ENCODE results near the gene ACTL6A. TPM values are rescaled to one million over a fixed set of nuclear protein-coding genes. Genes with fewer than 3 reads are reported as not detected.

ACTL6A gene
- total and polyA plus RNA-seq, 4 donors: 14.9 to 29.4 (median 24.2) TPM

- peaks cover 0 to 13% (median 4%) of the 10 kb centered on the region in 4 donors for H3K4me1 ChIP-seq (ENCODE audit: control insufficient read depth in 4 of 4, insufficient read depth in 4 of 4, low read length in 3 of 4)
- H3K9me3 ChIP-seq (ENCODE audit: control insufficient read depth in 4 of 4, low read length in 3 of 4): no peaks in the 10 kb centered on the region
- no peak overlapping the region for H3K4me3 ChIP-seq (ENCODE audit: low read depth in 1 of 3, low read length in 3 of 3)
- peaks cover 0 to 5% (median 3%) of the 10 kb centered on the region in 4 donors for H3K36me3 ChIP-seq (ENCODE audit: control insufficient read depth in 4 of 4, insufficient read depth in 3 of 4, low read depth in 1 of 4, low read length in 3 of 4)
- H3K27me3 ChIP-seq (ENCODE audit: control insufficient read depth in 4 of 4, insufficient read depth in 4 of 4, low read length in 3 of 4): no peaks in the 10 kb centered on the region
- no peak overlapping the region for H3K9ac ChIP-seq (ENCODE audit: low read depth in 1 of 2, low read length in 2 of 2)
- no peak for DNase-seq (ENCODE audit: low spot score)
- no peak overlapping the region for H3K27ac ChIP-seq (ENCODE audit: low read depth in 1 of 2, low read length in 2 of 2)
- TF ChIP-seq REST (IDR thresholded peaks at IDR 0.05): no peak
- TF ChIP-seq RXRA (IDR thresholded peaks at IDR 0.05): no peak
- no peak for TF ChIP-seq SP1 (IDR thresholded peaks at IDR 0.05)
- no peak for TF ChIP-seq HNF4G (IDR thresholded peaks at IDR 0.05)
- TF ChIP-seq HNF4A (conservative IDR thresholded peaks at IDR 0.05): no peak
- no peak for TF ChIP-seq NR2F2 (IDR thresholded peaks at IDR 0.05)
- WGBS: 98% methylated on average over 4 of the region's 4 CpGs
Observed at GRCh38 chr3:179610066-179610465, 47.3 kb downstream of the ACTL6A start.

GRCh38 chr3:179613807-179614206, 51.1 kb downstream of the ACTL6A start:
- H3K9me3 ChIP-seq (ENCODE audit: control insufficient read depth in 4 of 4, low read length in 3 of 4): no peaks in the 10 kb centered on the region
- no peak overlapping the region for H3K9ac ChIP-seq (ENCODE audit: low read depth in 1 of 2, low read length in 2 of 2)
- H3K27me3 ChIP-seq (ENCODE audit: control insufficient read depth in 4 of 4, insufficient read depth in 4 of 4, low read length in 3 of 4): no peaks in the 10 kb centered on the region
- no peak overlapping the region for H3K4me3 ChIP-seq (ENCODE audit: low read depth in 1 of 3, low read length in 3 of 3)
- DNase-seq (ENCODE audit: low spot score): no peak
- peaks cover 5 to 14% (median 10%) of the 10 kb centered on the region in 4 donors for H3K36me3 ChIP-seq (ENCODE audit: control insufficient read depth in 4 of 4, insufficient read depth in 3 of 4, low read depth in 1 of 4, low read length in 3 of 4)
- H3K4me1 ChIP-seq (ENCODE audit: control insufficient read depth in 4 of 4, insufficient read depth in 4 of 4, low read length in 3 of 4): no peaks in the 10 kb centered on the region
- H3K27ac ChIP-seq (ENCODE audit: low read depth in 1 of 2, low read length in 2 of 2): no peak overlapping the region
- TF ChIP-seq REST (IDR thresholded peaks at IDR 0.05): no peak
- no peak for TF ChIP-seq FOXA2 (IDR thresholded peaks at IDR 0.05)
- no peak for TF ChIP-seq MAX (IDR thresholded peaks at IDR 0.05)
- no peak for TF ChIP-seq HNF4G (IDR thresholded peaks at IDR 0.05)
- TF ChIP-seq HNF4A (conservative IDR thresholded peaks at IDR 0.05): no peak
- no peak for TF ChIP-seq NR2F2 (IDR thresholded peaks at IDR 0.05)
- no peak for TF ChIP-seq YY1 (IDR thresholded peaks at IDR 0.05)
- no peak for TF ChIP-seq GABPA (IDR thresholded peaks at IDR 0.05 in 1 of 2, conservative IDR thresholded peaks at IDR 0.05 in 1 of 2)
- no peak for TF ChIP-seq ZBTB33 (IDR thresholded peaks at IDR 0.05)
- TF ChIP-seq FOXA1 (IDR thresholded peaks at IDR 0.05): no peak
- no peak for TF ChIP-seq ATF3 (IDR thresholded peaks at IDR 0.05)
- no peak for TF ChIP-seq CTCF (IDR thresholded peaks at IDR 0.05; ENCODE audit: low read depth, low read length, missing input control)
- no peak for TF ChIP-seq RAD21 (IDR thresholded peaks at IDR 0.05)
- TF ChIP-seq JUND (IDR thresholded peaks at IDR 0.05): no peak
- no peak for TF ChIP-seq SP1 (IDR thresholded peaks at IDR 0.05)
- no peak for TF ChIP-seq EGR1 (IDR thresholded peaks at IDR 0.05; ENCODE audit: low read depth in 2 of 2)
- TF ChIP-seq TAF1 (conservative IDR thresholded peaks at IDR 0.05): no peak
- no peak for TF ChIP-seq RXRA (IDR thresholded peaks at IDR 0.05)
- 82% methylated on average over 2 of the region's 2 CpGs for WGBS

Data from liver (tissue), 9 donors.